Measurements from ENCODE around the gene PARVB.

- TF ChIP-seq ZNF274 (IDR thresholded peaks at IDR 0.05; ENCODE audit: borderline replicate concordance, extremely low read depth, low read length), result no peak
- no peak for TF ChIP-seq CTCF (IDR thresholded peaks at IDR 0.05; ENCODE audit: control extremely low read depth in 1 of 3, insufficient read depth in 1 of 3, low read depth in 1 of 3, low read length in 3 of 3)
- no peak for TF ChIP-seq TAF7 (optimal IDR thresholded peaks at IDR 0.05; ENCODE audit: borderline replicate concordance, low read depth, low read length)
- TF ChIP-seq POLR2A (IDR thresholded peaks at IDR 0.05; ENCODE audit: control extremely low read depth in 1 of 2, low read depth in 2 of 2, low read length in 2 of 2), result no peak
- no peak for TF ChIP-seq EP300 (IDR thresholded peaks at IDR 0.05; ENCODE audit: borderline replicate concordance in 1 of 2, low read depth in 2 of 2, low read length in 2 of 2)
- no peak for TF ChIP-seq BCL11A (IDR thresholded peaks at IDR 0.05; ENCODE audit: low read depth in 2 of 2, low read length in 2 of 2)
These were observed 188.1 kb downstream of the PARVB start for GRCh38 chr22:44211946-44212930.
